Activated gamma-delta T cell (primary cell): ENCODE results near the gene SYTL3.

Experiments used
- DNase-seq: peaks from one replicate; lab custom pipeline; 2025; lab: John Stamatoyannopoulos, UW

Gene SYTL3

DNA sequence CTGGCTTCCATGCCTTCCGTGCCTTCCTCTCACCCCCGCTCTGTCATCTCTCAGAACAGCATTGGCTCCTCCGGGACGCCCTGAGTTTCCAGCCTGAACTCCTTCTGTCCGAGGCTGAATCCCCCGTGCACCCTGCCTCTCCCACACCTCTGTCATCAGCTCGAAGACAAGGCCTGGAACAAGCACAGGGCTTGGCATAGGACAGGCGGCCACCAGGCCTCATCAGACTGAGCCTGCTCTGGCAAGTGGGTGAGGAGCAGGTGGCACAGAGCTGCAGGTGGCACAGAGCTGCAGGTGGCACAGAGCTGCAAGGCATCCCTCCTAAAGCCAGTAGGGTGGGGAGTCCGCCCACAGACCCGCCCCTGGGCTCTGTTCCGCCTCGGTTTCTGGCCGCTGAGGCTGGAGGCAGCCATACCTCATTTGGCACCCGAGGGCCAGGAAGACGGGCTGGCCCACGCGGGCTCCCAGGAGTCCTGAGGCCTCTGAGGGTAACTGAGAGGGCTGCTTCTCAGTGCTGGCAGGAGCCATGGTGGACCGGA is 109.2 kb downstream of the SYTL3 start:
- no peak for DNase-seq

DNA sequence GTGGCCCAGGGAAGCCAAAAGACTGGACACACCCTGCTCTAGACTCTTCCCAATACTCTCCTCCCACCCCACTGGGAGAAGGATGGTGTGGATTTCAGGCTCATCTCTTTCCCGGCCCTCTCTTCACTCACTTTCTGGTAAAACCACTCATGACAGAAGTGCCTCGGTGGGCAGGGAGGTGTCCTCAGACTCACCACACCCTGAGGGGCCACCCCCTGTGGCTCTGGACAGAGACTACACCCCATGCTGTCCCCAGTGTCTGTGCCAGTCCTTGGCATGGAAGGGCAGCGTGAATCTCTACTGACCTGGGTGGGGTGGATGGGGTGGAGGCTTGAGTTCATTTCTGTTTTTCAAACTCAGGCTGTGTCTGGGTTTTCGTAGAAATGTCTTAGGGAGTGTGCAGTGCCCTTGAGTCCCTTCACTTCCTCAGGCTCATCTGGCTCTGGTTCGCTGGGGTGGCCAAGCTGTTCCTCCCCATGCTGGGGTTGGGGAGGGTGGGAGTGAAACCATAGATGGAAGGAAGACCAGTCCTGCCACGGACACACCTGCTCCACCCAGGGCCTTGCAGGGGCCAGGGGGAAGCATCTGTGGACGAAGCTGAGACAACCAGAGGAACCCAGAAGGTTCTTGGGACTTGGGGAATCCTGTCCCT is 110.2 kb downstream of the SYTL3 start:
- DNase-seq: no peak

DNA sequence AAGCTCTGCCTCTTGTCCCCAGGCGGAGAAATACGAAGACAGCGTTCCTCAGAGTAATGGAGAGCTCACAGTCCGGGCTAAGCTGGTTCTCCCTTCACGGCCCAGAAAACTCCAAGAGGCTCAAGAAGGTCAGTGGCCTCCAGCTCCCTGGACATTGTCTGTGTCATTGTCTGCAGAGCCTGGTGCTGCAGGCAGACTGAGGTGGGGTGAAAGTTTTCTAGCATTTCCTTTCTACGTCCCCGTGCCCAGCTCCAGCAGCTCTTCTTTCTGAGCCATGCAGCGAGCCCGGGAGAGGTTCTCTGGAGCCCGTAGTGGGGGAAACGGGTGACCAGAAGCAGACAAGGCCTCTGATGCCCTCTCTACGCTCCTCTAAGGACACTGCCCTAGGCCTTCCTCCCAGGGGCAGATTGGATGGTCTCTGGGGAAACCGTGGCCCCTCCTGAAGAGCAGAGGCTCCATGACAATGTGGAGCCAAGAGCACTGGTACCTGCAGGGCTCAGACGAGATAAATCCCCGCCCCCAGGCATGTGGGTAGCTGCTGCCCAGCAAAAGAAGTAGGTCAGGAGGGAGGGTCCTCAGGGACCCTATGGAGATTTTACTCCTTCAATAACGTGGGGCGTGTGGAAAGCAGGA is 110.9 kb downstream of the SYTL3 start:
- no peak for DNase-seq

GRCh38 chr6:158761746-158762145 is 111.9 kb downstream of the SYTL3 start:
- DNase-seq: no peak

DNA sequence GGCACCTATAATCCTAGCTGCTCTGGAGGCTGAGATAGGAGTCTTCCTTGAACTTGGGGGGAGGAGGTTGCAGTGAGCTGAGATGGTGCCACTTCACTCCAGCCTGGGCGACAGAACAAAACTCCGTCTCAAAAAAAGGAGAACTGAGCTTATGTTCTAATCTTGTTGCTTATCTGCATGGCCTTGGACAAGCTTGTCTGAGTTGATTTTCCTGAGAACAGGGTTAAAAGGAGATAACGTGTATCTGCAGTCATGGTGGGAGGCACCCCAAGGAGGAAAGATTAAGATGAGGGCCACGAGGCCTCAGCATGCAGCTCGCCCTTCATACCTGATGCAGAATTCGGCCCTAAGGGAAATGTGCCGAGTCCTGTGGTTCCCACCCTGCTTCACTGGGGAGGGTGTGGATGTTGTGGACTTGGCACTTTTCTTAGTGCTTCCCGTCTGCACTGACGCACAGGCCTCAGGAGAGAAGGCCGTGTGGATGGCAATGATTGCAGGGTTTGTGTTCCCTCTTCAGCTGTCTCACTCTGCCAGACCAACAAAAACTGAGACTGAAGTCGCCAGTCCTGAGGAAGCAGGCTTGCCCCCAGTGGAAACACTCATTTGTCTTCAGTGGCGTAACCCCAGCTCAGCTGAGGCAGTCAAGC is 113.1 kb downstream of the SYTL3 start:
- no peak for DNase-seq

GRCh38 chr6:158763434-158764182 is 113.8 kb downstream of the SYTL3 start:
- DNase-seq: no peak

- no peak for DNase-seq
These were observed 114.5 kb downstream of the SYTL3 start for GRCh38 chr6:158764183-158764849.

GRCh38 chr6:158764926-158765325 is 115.1 kb downstream of the SYTL3 start:
- no peak for DNase-seq

- DNase-seq: no peak
These were observed 115.7 kb downstream of the SYTL3 start for GRCh38 chr6:158765499-158766068.

- DNase-seq: no peak
These were observed 117.0 kb downstream of the SYTL3 start for GRCh38 chr6:158766621-158767455.

GRCh38 chr6:158767709-158768108 is 117.9 kb downstream of the SYTL3 start:
- DNase-seq: no peak

GRCh38 chr6:158768436-158768835 is 118.6 kb downstream of the SYTL3 start:
- no peak for DNase-seq

DNA sequence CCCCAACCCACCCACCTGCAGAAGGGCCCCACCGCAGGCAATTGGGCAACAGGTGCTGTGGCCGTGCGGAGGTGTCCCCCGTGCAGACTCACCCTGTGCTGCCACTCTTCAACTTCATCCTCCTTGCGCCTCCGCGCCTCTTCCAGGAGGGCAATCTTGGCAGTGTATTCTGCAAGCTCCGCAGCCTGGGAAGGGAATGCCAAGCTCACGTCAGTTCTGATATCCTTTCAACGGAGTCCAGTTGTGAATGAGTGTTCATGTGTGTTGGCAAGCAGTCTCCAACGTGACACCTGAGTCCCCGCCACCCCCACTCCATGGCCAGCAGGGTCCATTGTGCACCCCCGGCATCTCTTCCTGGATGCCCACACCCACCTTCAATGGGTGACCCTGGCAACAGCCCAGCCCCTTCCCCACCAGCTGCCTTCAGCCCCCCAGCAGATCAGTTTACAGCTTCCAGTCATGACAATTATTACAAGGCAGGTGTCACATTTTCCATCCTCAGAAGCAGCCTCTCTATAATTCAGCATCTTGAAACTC is 119.4 kb downstream of the SYTL3 start:
- no peak for DNase-seq

DNA sequence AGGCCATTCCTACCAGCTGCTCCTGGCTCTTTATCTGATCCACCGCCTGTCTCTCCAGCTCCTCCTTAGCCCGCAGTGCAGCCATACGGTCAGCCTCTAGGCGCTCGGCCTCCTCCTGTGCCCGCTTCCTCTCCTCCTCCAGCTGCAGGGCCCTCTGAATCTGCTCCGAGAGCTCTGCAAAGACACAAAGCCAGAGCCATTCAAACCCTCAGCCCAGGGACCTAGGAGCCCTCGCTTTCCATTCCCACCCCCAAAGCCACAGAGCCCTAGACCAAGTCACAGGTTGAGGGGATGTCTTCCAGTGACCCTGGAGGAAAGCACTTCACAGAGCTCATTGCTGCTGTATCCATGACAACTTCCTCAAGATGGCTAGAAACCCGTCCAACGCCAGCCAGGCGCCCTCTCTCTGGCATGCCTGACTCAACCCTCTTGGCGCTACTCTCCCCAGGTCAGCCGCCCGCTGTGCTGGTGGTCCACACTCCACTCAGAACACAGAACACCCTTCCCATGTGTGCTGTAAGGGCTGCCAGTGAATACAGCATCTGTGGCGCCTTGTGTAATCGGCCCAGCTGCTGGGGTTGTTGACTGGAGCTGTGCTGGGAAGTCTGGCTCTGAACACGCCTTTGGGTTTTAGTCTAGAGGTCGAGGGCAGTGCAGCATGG is 120.0 kb downstream of the SYTL3 start:
- no peak for DNase-seq

DNA sequence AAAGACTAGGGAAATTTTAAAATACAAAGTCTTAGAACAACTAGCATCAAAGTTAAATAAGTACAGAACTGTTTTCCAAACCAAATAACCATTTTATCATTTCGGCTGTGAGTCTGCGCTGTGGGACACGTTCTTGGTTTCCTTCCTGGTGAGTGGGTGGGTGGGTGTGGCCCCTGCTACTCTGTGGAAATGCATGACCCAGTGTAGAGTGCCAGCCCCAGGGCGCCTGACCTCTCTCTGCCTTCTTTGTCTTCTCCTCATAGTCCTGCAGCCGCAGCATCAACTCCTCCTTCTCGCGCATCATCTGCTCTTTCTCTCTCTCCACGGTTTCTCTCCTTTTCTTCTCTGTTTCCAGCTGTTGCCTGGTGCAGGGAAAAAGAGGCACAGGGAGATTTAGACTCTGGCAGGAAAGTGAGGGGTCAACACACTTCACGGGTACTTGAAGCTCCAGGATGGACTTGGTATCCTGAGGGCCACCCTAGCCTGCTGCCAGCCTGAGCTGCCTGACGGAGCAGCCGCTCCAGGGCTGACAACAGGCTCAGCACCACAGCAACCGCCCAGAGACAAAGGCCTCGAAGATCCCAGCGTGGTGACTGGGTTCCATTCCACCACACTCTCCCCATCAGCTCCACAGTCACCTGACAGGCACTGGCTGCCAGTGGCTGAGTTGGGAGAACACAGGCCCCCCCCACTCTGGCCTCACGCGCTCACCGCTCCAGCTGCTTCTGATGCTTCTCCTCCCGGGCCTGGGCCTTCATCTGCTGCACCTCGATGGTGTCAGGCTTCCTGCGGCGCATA is 120.9 kb downstream of the SYTL3 start:
- no peak for DNase-seq

- DNase-seq: no peak
These were observed 121.7 kb downstream of the SYTL3 start for GRCh38 chr6:158771399-158772152.

DNA sequence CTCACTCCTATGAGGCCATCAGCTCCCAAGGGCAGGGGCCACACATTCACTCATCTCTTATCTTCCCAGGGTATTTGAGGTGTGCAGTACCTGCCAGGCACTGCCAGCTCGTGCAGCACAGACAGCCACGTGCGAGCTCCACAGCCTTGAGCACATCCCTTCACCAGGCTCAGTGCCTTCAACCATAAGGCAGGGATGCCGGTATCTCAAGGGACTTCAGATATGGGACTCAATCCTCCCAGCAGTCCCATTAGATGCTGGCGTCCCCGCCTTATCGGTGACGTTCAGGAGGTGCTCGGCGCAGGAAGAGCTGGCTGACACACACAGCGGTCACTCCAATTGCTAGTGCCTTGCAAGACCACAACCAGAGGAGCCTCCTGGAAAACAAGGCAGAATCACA is 122.3 kb downstream of the SYTL3 start:
- no peak for DNase-seq

DNA sequence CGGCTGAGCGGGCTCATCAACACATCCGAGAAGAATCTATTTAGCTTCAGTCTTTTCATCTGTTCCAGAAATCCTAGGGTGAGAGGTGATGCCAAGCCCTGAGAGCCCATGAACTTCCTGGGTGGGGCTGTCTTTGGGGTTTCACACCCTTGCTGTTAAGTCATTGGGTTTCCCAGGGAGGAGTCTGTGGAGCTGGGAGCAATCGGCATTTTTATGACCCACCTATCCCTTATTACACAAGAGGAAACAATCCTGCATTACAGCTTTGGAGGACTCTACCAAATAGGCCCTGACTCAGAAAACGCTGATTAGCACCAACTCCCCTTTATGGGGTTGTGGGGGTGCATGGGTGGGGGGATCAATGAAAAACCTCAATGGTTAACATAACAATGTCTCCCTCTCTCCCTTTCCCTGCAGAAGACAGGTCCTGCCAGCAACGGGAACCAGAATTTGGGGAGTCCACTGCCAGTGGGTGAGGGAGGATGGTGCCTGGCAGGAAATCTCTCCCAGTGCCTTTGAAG is 123.1 kb downstream of the SYTL3 start:
- no peak for DNase-seq
